Measurements from ENCODE around the gene S100A1. TPM values are rescaled to one million over a fixed set of nuclear protein-coding genes. Genes with fewer than 3 reads are reported as not detected.

Gene S100A1
- total and polyA plus RNA-seq, 9 donors, result 3.0 to 9.5 (median 6.0) TPM

DNA sequence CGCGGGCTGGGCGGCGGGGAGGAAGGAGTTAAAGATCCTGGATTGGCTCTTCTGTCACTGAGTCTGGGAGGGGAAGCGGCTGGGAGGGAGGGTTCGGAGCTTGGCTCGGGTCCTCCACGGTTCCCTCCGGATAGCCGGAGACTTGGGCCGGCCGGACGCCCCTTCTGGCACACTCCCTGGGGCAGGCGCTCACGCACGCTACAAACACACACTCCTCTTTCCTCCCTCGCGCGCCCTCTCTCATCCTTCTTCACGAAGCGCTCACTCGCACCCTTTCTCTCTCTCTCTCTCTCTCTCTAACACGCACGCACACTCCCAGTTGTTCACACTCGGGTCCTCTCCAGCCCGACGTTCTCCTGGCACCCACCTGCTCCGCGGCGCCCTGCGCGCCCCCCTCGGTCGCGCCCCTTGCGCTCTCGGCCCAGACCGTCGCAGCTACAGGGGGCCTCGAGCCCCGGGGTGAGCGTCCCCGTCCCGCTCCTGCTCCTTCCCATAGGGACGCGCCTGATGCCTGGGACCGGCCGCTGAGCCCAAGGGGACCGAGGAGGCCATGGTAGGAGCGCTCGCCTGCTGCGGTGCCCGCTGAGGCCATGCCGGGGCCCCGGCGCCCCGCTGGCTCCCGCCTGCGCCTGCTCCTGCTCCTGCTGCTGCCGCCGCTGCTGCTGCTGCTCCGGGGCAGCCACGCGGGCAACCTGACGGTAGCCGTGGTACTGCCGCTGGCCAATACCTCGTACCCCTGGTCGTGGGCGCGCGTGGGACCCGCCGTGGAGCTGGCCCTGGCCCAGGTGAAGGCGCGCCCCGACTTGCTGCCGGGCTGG is 50.5 kb downstream of the S100A1 start, which contains the start of gene NPR1:
Gene NPR1, plus strand, starts transcription at position 170 of the 818 bp plus-strand sequence. Its CDS starts 421 bp downstream, at position 591.
- Histone ChIP-seq H3K27ac (ENCODE audit: low read length) (no peak within 1 kb of the TSS), H3K27me3 (ENCODE audit: control insufficient read depth, insufficient read depth, low read length) (peaks cover 55% of the 10 kb centered on the region), H3K9me3 (replicated peaks; ENCODE audit: control insufficient read depth, low read depth, low read length) (no peaks in the 10 kb centered on the region), H3K4me3 (ENCODE audit: low read length) (peak within 1 kb of the TSS; percentile 47), H3K4me1 (ENCODE audit: control insufficient read depth, insufficient read depth, low read length) (peaks cover 15% of the 10 kb centered on the region), H3K36me3 (ENCODE audit: control insufficient read depth, insufficient read depth, low read length) (peaks cover 4% of the 10 kb centered on the region)
- under 1% methylated on average over 70 of the region's 78 CpGs for WGBS (ENCODE audit: insufficient coverage)
- DNase-seq, result peak; percentile 76

- H3K4me1 ChIP-seq (ENCODE audit: control insufficient read depth, insufficient read depth, low read length), result peaks cover 15% of the 10 kb centered on the region
- DNase-seq, result peak; percentile 44
- peaks cover 4% of the 10 kb centered on the region for H3K36me3 ChIP-seq (ENCODE audit: control insufficient read depth, insufficient read depth, low read length)
- no peaks in the 10 kb centered on the region for H3K9me3 ChIP-seq (replicated peaks; ENCODE audit: control insufficient read depth, low read depth, low read length)
- no peak overlapping the region for H3K27ac ChIP-seq (ENCODE audit: low read length)
- H3K4me3 ChIP-seq (ENCODE audit: low read length), result peak overlapping the region; percentile 47
- under 1% methylated on average over 73 of the region's 73 CpGs for WGBS (ENCODE audit: insufficient coverage)
- peaks cover 58% of the 10 kb centered on the region for H3K27me3 ChIP-seq (ENCODE audit: control insufficient read depth, insufficient read depth, low read length)
Measured at GRCh38 chr1:153679337-153680119, 51.3 kb downstream of the S100A1 start.

DNA sequence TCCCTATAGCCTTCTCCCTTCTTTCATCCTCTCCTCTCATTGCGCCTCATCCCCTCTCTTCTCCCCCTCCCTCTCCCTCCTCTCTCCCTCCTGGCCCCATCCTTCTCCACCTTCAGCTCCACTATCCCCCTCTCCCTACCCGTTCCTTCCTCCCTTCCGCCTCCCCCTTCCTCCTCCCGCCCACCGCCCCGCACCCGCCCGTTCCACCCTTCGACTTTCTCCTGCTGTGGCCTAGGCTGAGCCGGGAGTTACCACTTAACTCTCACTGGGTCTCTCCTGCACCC is 51.8 kb downstream of the S100A1 start:
- H3K27ac ChIP-seq (ENCODE audit: low read length), result no peak overlapping the region
- H3K27me3 ChIP-seq (ENCODE audit: control insufficient read depth, insufficient read depth, low read length), result peaks cover 62% of the 10 kb centered on the region
- WGBS (ENCODE audit: insufficient coverage), result 2% methylated on average over 10 of the region's 10 CpGs

More for the DNA sequence above, 51.8 kb downstream of the S100A1 start:
- peaks cover 15% of the 10 kb centered on the region for H3K4me1 ChIP-seq (ENCODE audit: control insufficient read depth, insufficient read depth, low read length)
- no peaks in the 10 kb centered on the region for H3K9me3 ChIP-seq (replicated peaks; ENCODE audit: control insufficient read depth, low read depth, low read length)
- H3K36me3 ChIP-seq (ENCODE audit: control insufficient read depth, insufficient read depth, low read length), result peaks cover 4% of the 10 kb centered on the region
- H3K4me3 ChIP-seq (ENCODE audit: low read length), result peak overlapping the region; percentile 47
- no peak for DNase-seq

Other genes starting within 250 kb of the S100A1 start
- gene S100A8, start 237.4 kb upstream of the S100A1 start, total RNA-seq, result 6.6 TPM
- 10 to 100 TPM; 12.8 to 31.9 (median 19.8) TPM for gene S100A8, start 237.4 kb upstream of the S100A1 start, polyA plus RNA-seq (ENCODE audit: insufficient read depth in 1 of 8, insufficient read length in 8 of 8, low replicate concordance in 1 of 8)
- gene S100A7A, start 211.9 kb upstream of the S100A1 start, total RNA-seq, result not detected
- not detected for gene S100A7A, start 211.9 kb upstream of the S100A1 start, polyA plus RNA-seq (ENCODE audit: insufficient read depth in 1 of 8, insufficient read length in 8 of 8, low replicate concordance in 1 of 8)
- gene S100A7, start 167.8 kb upstream of the S100A1 start, total RNA-seq, result not detected
- not detected for gene S100A7, start 167.8 kb upstream of the S100A1 start, polyA plus RNA-seq (ENCODE audit: insufficient read depth in 1 of 8, insufficient read length in 8 of 8, low replicate concordance in 1 of 8)
- gene S100A6, start 92.4 kb upstream of the S100A1 start, total RNA-seq, result 415 TPM
- 100 to 1,000 TPM; 182 to 300 (median 257) TPM for gene S100A6, start 92.4 kb upstream of the S100A1 start, polyA plus RNA-seq (ENCODE audit: insufficient read depth in 1 of 8, insufficient read length in 8 of 8, low replicate concordance in 1 of 8)
- not detected for gene S100A5, start 87.5 kb upstream of the S100A1 start, total RNA-seq
- gene S100A5, start 87.5 kb upstream of the S100A1 start, polyA plus RNA-seq (ENCODE audit: insufficient read depth in 1 of 8, insufficient read length in 8 of 8, low replicate concordance in 1 of 8), result under 1 TPM in 1 of 8 donors, not detected in 7; 0.31 TPM
- gene S100A4, start 82.6 kb upstream of the S100A1 start, total RNA-seq, result 238 TPM
- 100 to 1,000 TPM; 188 to 266 (median 208) TPM for gene S100A4, start 82.6 kb upstream of the S100A1 start, polyA plus RNA-seq (ENCODE audit: insufficient read depth in 1 of 8, insufficient read length in 8 of 8, low replicate concordance in 1 of 8)
- gene S100A3, start 79.2 kb upstream of the S100A1 start, total RNA-seq, result 0.31 TPM
- gene S100A3, start 79.2 kb upstream of the S100A1 start, polyA plus RNA-seq (ENCODE audit: insufficient read depth in 1 of 8, insufficient read length in 8 of 8, low replicate concordance in 1 of 8), result 1 to 10 TPM in 1 of 8 donors, under 1 TPM in 7; 0.30 to 1.4 (median 0.67) TPM
- 3.4 TPM for gene S100A2, start 62.6 kb upstream of the S100A1 start, total RNA-seq
- gene S100A2, start 62.6 kb upstream of the S100A1 start, polyA plus RNA-seq (ENCODE audit: insufficient read depth in 1 of 8, insufficient read length in 8 of 8, low replicate concordance in 1 of 8), result 1 to 10 TPM; 1.4 to 5.0 (median 1.8) TPM
- 45.4 TPM for gene S100A16, start 15.3 kb upstream of the S100A1 start, total RNA-seq
- 10 to 100 TPM; 45.1 to 77.3 (median 55.3) TPM for gene S100A16, start 15.3 kb upstream of the S100A1 start, polyA plus RNA-seq (ENCODE audit: insufficient read depth in 1 of 8, insufficient read length in 8 of 8, low replicate concordance in 1 of 8)
- 0.18 TPM for gene S100A14, start 12.1 kb upstream of the S100A1 start, total RNA-seq
- 10 to 100 TPM in 2 of 8 donors, 1 to 10 TPM in 2, under 1 TPM in 4; 0.15 to 27.5 (median 1.2) TPM for gene S100A14, start 12.1 kb upstream of the S100A1 start, polyA plus RNA-seq (ENCODE audit: insufficient read depth in 1 of 8, insufficient read length in 8 of 8, low replicate concordance in 1 of 8)
- gene S100A13, start 929 bp upstream of the S100A1 start, total RNA-seq, result 111 TPM
- 10 to 100 TPM; 58.4 to 85.4 (median 70.6) TPM for gene S100A13, start 929 bp upstream of the S100A1 start, polyA plus RNA-seq (ENCODE audit: insufficient read depth in 1 of 8, insufficient read length in 8 of 8, low replicate concordance in 1 of 8)
- 45.0 TPM for gene CHTOP, start 5.6 kb downstream of the S100A1 start, total RNA-seq
- gene CHTOP, start 5.6 kb downstream of the S100A1 start, polyA plus RNA-seq (ENCODE audit: insufficient read depth in 1 of 8, insufficient read length in 8 of 8, low replicate concordance in 1 of 8), result 100 to 1,000 TPM in 1 of 8 donors, 10 to 100 TPM in 7; 86.6 to 102 (median 91.0) TPM
- gene SNAPIN, start 30.3 kb downstream of the S100A1 start, total RNA-seq, result 53.0 TPM
- gene SNAPIN, start 30.3 kb downstream of the S100A1 start, polyA plus RNA-seq (ENCODE audit: insufficient read depth in 1 of 8, insufficient read length in 8 of 8, low replicate concordance in 1 of 8), result 10 to 100 TPM; 48.4 to 51.5 (median 49.8) TPM
- gene ILF2, start 42.6 kb downstream of the S100A1 start, total RNA-seq, result 184 TPM
- 100 to 1,000 TPM; 158 to 217 (median 176) TPM for gene ILF2, start 42.6 kb downstream of the S100A1 start, polyA plus RNA-seq (ENCODE audit: insufficient read depth in 1 of 8, insufficient read length in 8 of 8, low replicate concordance in 1 of 8)
- gene NPR1, start 50.3 kb downstream of the S100A1 start, total RNA-seq, result 12.9 TPM
- 10 to 100 TPM; 12.7 to 17.4 (median 15.0) TPM for gene NPR1, start 50.3 kb downstream of the S100A1 start, polyA plus RNA-seq (ENCODE audit: insufficient read depth in 1 of 8, insufficient read length in 8 of 8, low replicate concordance in 1 of 8)
- gene INTS3, start 99.6 kb downstream of the S100A1 start, total RNA-seq, result 28.5 TPM
- 10 to 100 TPM; 33.9 to 48.6 (median 39.3) TPM for gene INTS3, start 99.6 kb downstream of the S100A1 start, polyA plus RNA-seq (ENCODE audit: insufficient read depth in 1 of 8, insufficient read length in 8 of 8, low replicate concordance in 1 of 8)
- gene SLC27A3, start 147.0 kb downstream of the S100A1 start, total RNA-seq, result 24.2 TPM
- gene SLC27A3, start 147.0 kb downstream of the S100A1 start, polyA plus RNA-seq (ENCODE audit: insufficient read depth in 1 of 8, insufficient read length in 8 of 8, low replicate concordance in 1 of 8), result 10 to 100 TPM; 17.7 to 32.7 (median 26.2) TPM